Neuronal stem cell (in vitro differentiated cells): ENCODE results near the gene ITGA11.
A peak's percentile ranks its signal among the peaks of the same experiment; 100 is the strongest.

Source experiments
- DNase-seq: peaks from one replicate; pipeline ENCODE4 v3.0.0-alpha.2; 2013; ENCODE audit warnings: low spot score
- H2AFZ ChIP-seq: one replicate; pipeline ENCODE4 v1.6.1; 2013; ENCODE audit warnings: mild to moderate bottlenecking, low read length, inconsistent platforms
- H2AK5ac ChIP-seq: 2 replicates; pipeline ENCODE4 v1.6.1; 2013; ENCODE audit warnings: low read depth, mild to moderate bottlenecking, inconsistent platforms, low read length, moderate library complexity, mixed read lengths
- H2BK120ac ChIP-seq: 2 replicates; pipeline ENCODE4 v1.6.1; 2013; ENCODE audit warnings: low read depth, mild to moderate bottlenecking, inconsistent platforms, low read length, moderate library complexity, mixed read lengths
- H2BK12ac ChIP-seq: one replicate; pipeline ENCODE4 v1.6.1; 2013; ENCODE audit warnings: low read length, inconsistent platforms
- H2BK15ac ChIP-seq: 2 replicates; pipeline ENCODE4 v1.6.1; 2013; ENCODE audit warnings: mild to moderate bottlenecking, low read length, inconsistent platforms, mixed read lengths
- H2BK5ac ChIP-seq: one replicate; pipeline ENCODE4 v1.6.1; 2013; ENCODE audit warnings: inconsistent platforms, mild to moderate bottlenecking, low read length, moderate library complexity
- H3K14ac ChIP-seq: one replicate; pipeline ENCODE4 v1.6.1; 2013; ENCODE audit warnings: low read length, inconsistent platforms
- H3K18ac ChIP-seq: 2 replicates; pipeline ENCODE4 v1.6.1; 2013; ENCODE audit warnings: low read length, inconsistent platforms
- H3K23ac ChIP-seq: 2 replicates; pipeline ENCODE4 v1.6.1; 2013; ENCODE audit warnings: low read depth, mild to moderate bottlenecking, mixed read lengths, low read length, inconsistent platforms; ENCODE audit not compliant: poor library complexity
- H3K27ac ChIP-seq: replicated peaks from 3 replicates; pipeline ENCODE4 v1.5.1; 2013; ENCODE audit warnings: low read length, inconsistent platforms
- H3K27me3 ChIP-seq, 3 experiments: 2 replicates each; pipeline ENCODE4 v1.6.1; 2013; ENCODE audit warnings: low read length in 3 of 3, mild to moderate bottlenecking in 2 of 3, inconsistent platforms in 1 of 3, low read depth in 1 of 3, mixed read lengths in 1 of 3, moderate library complexity in 1 of 3; ENCODE audit not compliant: control insufficient read depth in 3 of 3, insufficient read depth in 3 of 3
- H3K36me3 ChIP-seq, 2 donors: replicated peaks in 1 of 2; 2 replicates each; pipeline ENCODE4 v1.6.1; 2013; ENCODE audit warnings: low read length in 2 of 2; ENCODE audit not compliant: control insufficient read depth in 2 of 2, insufficient read depth in 2 of 2
- H3K4ac ChIP-seq: 2 replicates; pipeline ENCODE4 v1.6.1; 2013; ENCODE audit warnings: inconsistent platforms, mild to moderate bottlenecking, low read length, moderate library complexity
- H3K4me1 ChIP-seq, 2 donors: 1 replicate in 1 of 2; 2 replicates in 1 of 2; pipeline ENCODE4 v1.6.1; 2013; ENCODE audit warnings: low read length in 2 of 2, low read depth in 1 of 2; ENCODE audit not compliant: control insufficient read depth in 2 of 2, insufficient read depth in 1 of 2
- H3K4me2 ChIP-seq: one replicate; pipeline ENCODE4 v1.6.1; 2013; ENCODE audit warnings: mild to moderate bottlenecking, low read length, inconsistent platforms; ENCODE audit not compliant: insufficient read depth, poor library complexity, severe bottlenecking
- H3K4me3 ChIP-seq, 2 donors: 2 replicates each; pipeline ENCODE4 v1.5.1; 2013; ENCODE audit warnings: low read length in 2 of 2, mild to moderate bottlenecking in 2 of 2, inconsistent platforms in 1 of 2, moderate library complexity in 1 of 2
- H3K79me1 ChIP-seq: one replicate; pipeline ENCODE4 v1.6.1; 2013; ENCODE audit warnings: low read depth, mild to moderate bottlenecking, inconsistent platforms, low read length, moderate library complexity
- H3K9ac ChIP-seq: one replicate; pipeline ENCODE4 v1.6.1; 2013; ENCODE audit warnings: mild to moderate bottlenecking, low read depth, low read length, inconsistent platforms; ENCODE audit not compliant: poor library complexity
- H3K9me3 ChIP-seq, 2 donors: replicated peaks in 1 of 2; 2 replicates each; pipeline versions ENCODE3 to v1.6.1; 2013; ENCODE audit warnings: low read length in 2 of 2, mild to moderate bottlenecking in 2 of 2, inconsistent platforms in 1 of 2, low read depth in 1 of 2, mixed read lengths in 1 of 2, moderate library complexity in 1 of 2; ENCODE audit not compliant: control insufficient read depth in 2 of 2, insufficient read depth in 1 of 2
- H4K8ac ChIP-seq: one replicate; pipeline ENCODE4 v1.6.1; 2013; ENCODE audit warnings: low read depth, mild to moderate bottlenecking, inconsistent platforms, low read length, moderate library complexity
- H4K91ac ChIP-seq: one replicate; pipeline ENCODE4 v1.6.1; 2013; ENCODE audit warnings: low read length, low read depth, mild to moderate bottlenecking, inconsistent platforms; ENCODE audit not compliant: poor library complexity
- WGBS, 2 donors: extraction: QIAGEN DNeasy Blood & Tissue Kit; methylation state at CpG; one replicate each; pipeline ENCODE4 v1.1.7; 2013; ENCODE audit warnings: missing lambda C conversion rate in 2 of 2, mixed read lengths in 1 of 2; ENCODE audit not compliant: insufficient read length in 2 of 2, insufficient replicate concordance in 1 of 2; ENCODE audit errors: extremely low coverage in 2 of 2; 5-methylcytosine and 5-hydroxymethylcytosine counted together

ITGA11 gene

DNA sequence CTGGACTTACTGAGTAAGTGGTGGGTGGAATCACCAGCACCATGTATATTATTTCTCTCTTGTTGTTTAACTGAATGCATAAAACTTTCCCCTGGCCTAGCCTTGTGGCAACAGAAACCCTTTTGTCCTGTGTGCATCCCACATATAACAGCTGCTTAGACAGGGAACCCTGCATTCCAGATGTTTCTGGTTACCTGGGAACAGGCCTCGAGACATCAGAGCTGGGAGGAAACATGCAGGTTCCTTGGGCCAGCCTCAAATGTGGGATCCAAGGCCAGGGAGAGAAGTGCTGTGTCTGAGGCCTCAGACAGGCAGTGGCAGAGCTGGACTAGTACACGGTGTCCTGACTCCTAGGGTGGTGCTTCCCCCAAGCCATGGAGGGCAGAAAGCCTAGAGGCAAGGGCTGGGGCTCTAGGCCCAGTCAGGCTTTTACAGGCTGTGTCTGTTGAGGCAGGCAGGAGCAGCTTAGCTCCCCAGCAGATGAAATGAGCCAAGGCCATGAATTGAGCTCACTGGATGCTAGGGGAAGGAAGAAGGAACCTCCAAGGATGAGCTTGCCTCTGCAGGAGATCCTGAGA is 57.7 kb downstream of the ITGA11 start:
- no peak overlapping the region for H3K4me3 ChIP-seq
- WGBS, 2 donors: no CpG with 5 or more reads among the region's 2 CpGs
- H2BK12ac ChIP-seq: no peak overlapping the region
- no peak overlapping the region for H3K4me2 ChIP-seq
- H2AFZ ChIP-seq: peak overlapping the region; percentile 80
- no peak for DNase-seq
- peaks cover 4 to 13% of the 10 kb centered on the region in 2 donors for H3K4me1 ChIP-seq
- H3K4ac ChIP-seq: no peak overlapping the region
- no peaks in the 10 kb centered on the region for H3K79me1 ChIP-seq
- H3K14ac ChIP-seq: no peak overlapping the region
- H3K27ac ChIP-seq: no peak overlapping the region
- no peaks in the 10 kb centered on the region for H3K9me3 ChIP-seq
- H4K8ac ChIP-seq: no peak overlapping the region
- H2AK5ac ChIP-seq: peak overlapping the region; percentile 17
- H3K36me3 ChIP-seq: no peaks in the 10 kb centered on the region
- H2BK120ac ChIP-seq: peak overlapping the region; percentile 73
- no peaks in the 10 kb centered on the region for H3K27me3 ChIP-seq
- H2BK15ac ChIP-seq: no peak overlapping the region
- peak overlapping the region; percentile 60 for H4K91ac ChIP-seq
- H2BK5ac ChIP-seq: peak overlapping the region; percentile 8
- H3K9ac ChIP-seq: peak overlapping the region; percentile 61
- no peak overlapping the region for H3K23ac ChIP-seq
- H3K18ac ChIP-seq: peak overlapping the region; percentile 61

DNA sequence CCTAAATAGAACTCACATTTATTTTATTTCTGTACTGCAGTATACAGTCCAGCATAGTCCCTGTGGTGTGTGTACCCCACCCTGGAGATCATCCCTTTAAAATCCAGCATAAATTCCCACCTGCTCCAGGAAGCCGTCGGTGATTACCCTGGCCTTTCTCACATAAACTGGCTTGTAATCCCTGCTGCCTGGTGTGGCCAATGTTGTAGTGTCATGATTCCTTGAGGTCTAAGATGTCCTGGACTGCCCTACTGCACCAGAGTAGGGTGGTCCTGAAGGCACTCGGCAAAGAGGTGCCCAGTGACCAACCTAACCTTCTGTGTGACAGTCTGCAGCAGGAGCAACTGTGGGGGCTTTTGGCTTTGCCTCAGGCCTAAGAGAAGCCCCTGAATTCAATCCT is 58.9 kb downstream of the ITGA11 start:
- no peak overlapping the region for H3K4ac ChIP-seq
- no CpG with 5 or more reads among the region's 3 CpGs for WGBS, 2 donors
- no peak for DNase-seq
- no peak overlapping the region for H4K8ac ChIP-seq
- no peak overlapping the region for H3K9ac ChIP-seq
- no peak overlapping the region for H2BK12ac ChIP-seq
- no peak overlapping the region for H3K23ac ChIP-seq
- no peaks in the 10 kb centered on the region for H3K9me3 ChIP-seq
- no peak overlapping the region for H3K4me3 ChIP-seq
- no peak overlapping the region for H2BK5ac ChIP-seq
- no peak overlapping the region for H4K91ac ChIP-seq
- H3K4me1 ChIP-seq: peaks cover 4 to 15% of the 10 kb centered on the region in 2 donors
- H3K14ac ChIP-seq: no peak overlapping the region
- H3K18ac ChIP-seq: peak overlapping the region; percentile 71
- H3K36me3 ChIP-seq: no peaks in the 10 kb centered on the region
- H2BK15ac ChIP-seq: no peak overlapping the region
- H3K27me3 ChIP-seq: no peaks in the 10 kb centered on the region
- no peaks in the 10 kb centered on the region for H3K79me1 ChIP-seq
- no peak overlapping the region for H3K27ac ChIP-seq
- no peak overlapping the region for H2AFZ ChIP-seq
- H2AK5ac ChIP-seq: no peak overlapping the region
- no peak overlapping the region for H3K4me2 ChIP-seq
- H2BK120ac ChIP-seq: no peak overlapping the region

DNA sequence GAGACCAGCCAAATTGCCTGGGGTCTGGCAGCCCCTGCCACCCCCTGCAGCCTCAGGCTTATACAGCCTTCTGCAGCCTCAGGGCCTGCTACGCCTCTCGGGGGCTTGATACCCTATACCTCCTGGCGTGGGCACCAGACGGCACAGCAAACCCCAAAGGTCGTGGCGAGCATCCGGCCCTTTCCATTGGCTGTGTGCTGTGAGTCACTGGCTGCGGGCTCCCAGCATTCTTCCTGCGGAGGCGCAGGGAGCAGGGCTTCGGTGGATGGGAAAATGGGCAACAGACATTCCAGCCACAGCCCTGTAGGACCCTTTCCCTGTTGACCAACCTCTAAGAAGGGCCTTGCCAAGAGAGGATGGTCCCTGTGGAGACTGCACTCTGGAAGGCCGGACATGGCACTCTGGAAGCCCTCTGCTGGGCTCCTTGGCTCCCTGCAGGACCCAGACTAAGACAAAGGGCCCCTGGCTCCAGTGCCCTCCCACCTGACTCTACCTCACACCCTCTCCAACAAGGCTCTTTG is 59.6 kb downstream of the ITGA11 start:
- Histone ChIP-seq H2BK12ac (no peak overlapping the region), H4K8ac (no peak overlapping the region), H2BK5ac (no peak overlapping the region), H2BK15ac (peak overlapping the region; percentile 2), H3K27ac (no peak overlapping the region), H3K18ac (peak overlapping the region; percentile 60), H2AK5ac (no peak overlapping the region), H3K4me3 (no peak overlapping the region), H3K9ac (no peak overlapping the region), H3K4me2 (no peak overlapping the region), H3K79me1 (no peaks in the 10 kb centered on the region), H2BK120ac (no peak overlapping the region), H3K4me1 (peaks cover 4 to 15% of the 10 kb centered on the region in 2 donors), H4K91ac (no peak overlapping the region), H3K23ac (no peak overlapping the region), H3K4ac (no peak overlapping the region), H3K9me3 (no peaks in the 10 kb centered on the region), H3K27me3 (no peaks in the 10 kb centered on the region), H3K14ac (no peak overlapping the region), H2AFZ (no peak overlapping the region), H3K36me3 (no peaks in the 10 kb centered on the region)
- DNase-seq: no peak
- WGBS, 2 donors: no CpG with 5 or more reads among the region's 12 CpGs

DNA sequence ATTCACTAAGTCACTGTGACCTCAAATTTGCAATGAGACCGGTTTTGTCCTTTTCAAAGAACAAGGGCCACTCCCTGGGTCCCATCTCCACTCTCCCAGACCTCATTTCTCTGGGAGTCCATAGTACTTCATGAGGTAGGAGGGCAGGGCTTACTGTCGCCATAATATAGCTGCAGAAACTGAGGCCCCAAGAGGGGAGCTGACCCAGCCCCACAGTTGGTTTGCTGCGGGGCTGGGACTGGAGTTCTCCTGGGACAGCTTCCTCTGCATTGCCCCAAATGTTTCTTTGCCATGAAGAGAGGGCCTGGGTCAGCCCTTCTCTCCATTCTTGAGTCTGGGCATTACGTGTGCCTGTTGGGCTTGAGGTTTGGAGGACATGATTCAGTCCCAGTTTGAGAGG is 60.1 kb downstream of the ITGA11 start:
- no peak overlapping the region for H2AK5ac ChIP-seq
- H3K14ac ChIP-seq: no peak overlapping the region
- H3K27ac ChIP-seq: no peak overlapping the region
- no CpG with 5 or more reads among the region's 4 CpGs for WGBS, 2 donors
- H3K4me2 ChIP-seq: no peak overlapping the region
- H4K8ac ChIP-seq: no peak overlapping the region
- peak overlapping the region; percentile 7 for H3K18ac ChIP-seq
- H2BK120ac ChIP-seq: no peak overlapping the region
- H2BK15ac ChIP-seq: peak overlapping the region; percentile 2
- no peak for DNase-seq
- no peak overlapping the region for H3K4me3 ChIP-seq
- H2BK12ac ChIP-seq: no peak overlapping the region
- no peak overlapping the region for H2BK5ac ChIP-seq
- no peaks in the 10 kb centered on the region for H3K27me3 ChIP-seq
- no peak overlapping the region for H4K91ac ChIP-seq
- peaks cover 4 to 15% of the 10 kb centered on the region in 2 donors for H3K4me1 ChIP-seq
- H3K4ac ChIP-seq: no peak overlapping the region
- no peaks in the 10 kb centered on the region for H3K79me1 ChIP-seq
- no peak overlapping the region for H3K9ac ChIP-seq
- H3K23ac ChIP-seq: no peak overlapping the region
- no peaks in the 10 kb centered on the region for H3K9me3 ChIP-seq
- H2AFZ ChIP-seq: no peak overlapping the region
- no peaks in the 10 kb centered on the region for H3K36me3 ChIP-seq
